K562 (cell line): ENCODE measurements around the gene CDCA3. TPM values are rescaled to one million over a fixed set of nuclear protein-coding genes. Genes with fewer than 3 reads are reported as not detected.

Source experiments
- CBX1 ChIP-seq: sonication (generic); IDR thresholded peaks from 2 replicates; pipeline ENCODE4 v1.6.1; 2016; ENCODE audit warnings: antibody characterized with exemption, low read depth, mild to moderate bottlenecking
- CBX2 ChIP-seq: fragments of 200-600 bp; sonication (generic); IDR thresholded peaks from one replicate; pipeline ENCODE4 v1.6.1; 2012; ENCODE audit warnings: mild to moderate bottlenecking, low read length, inconsistent platforms; ENCODE audit not compliant: insufficient read depth, poor library complexity, severe bottlenecking
- CCNT2 ChIP-seq: IDR thresholded peaks from 2 replicates; pipeline ENCODE4 v1.6.1; 2011; ENCODE audit warnings: borderline replicate concordance, low read depth, mild to moderate bottlenecking, moderate library complexity, mixed read lengths, low read length; ENCODE audit not compliant: insufficient read length; ENCODE audit errors: extremely low read depth
- MCM3 ChIP-seq: fragments of 450-650 bp; IDR thresholded peaks from 2 replicates; pipeline ENCODE4 v1.6.1; 2016
- NEUROD1 ChIP-seq: fragments of 150-350 bp; IDR thresholded peaks from 2 replicates; pipeline ENCODE4 v1.6.1; 2014; ENCODE audit warnings: borderline replicate concordance, low read length, low read depth; ENCODE audit not compliant: partially characterized antibody
- NONO ChIP-seq, 2 experiments: fragments of 200-400 bp in 1 of 2; fragments of 450-650 bp in 1 of 2; formaldehyde crosslinking in 1 of 2; IDR thresholded peaks; 2 replicates each; pipeline ENCODE4 v1.6.1; 2017; ENCODE audit warnings: low read depth in 2 of 2, mild to moderate bottlenecking in 2 of 2, moderate library complexity in 2 of 2, low read length in 1 of 2
- NR3C1 ChIP-seq: sonication (generic); formaldehyde crosslinking; IDR thresholded peaks from 2 replicates; pipeline ENCODE4 v1.8.1; 2022; ENCODE audit warnings: missing genetic modification reagents
- PCBP2 ChIP-seq: fragments of 200-400 bp; formaldehyde crosslinking; IDR thresholded peaks from 2 replicates; pipeline ENCODE4 v1.6.1; 2018; ENCODE audit warnings: low read length, low read depth, mild to moderate bottlenecking, moderate library complexity; ENCODE audit not compliant: poor library complexity, severe bottlenecking
- RFX1 ChIP-seq: fragments of 450-650 bp; IDR thresholded peaks from 2 replicates; pipeline ENCODE4 v1.6.1; 2016; ENCODE audit warnings: mild to moderate bottlenecking, moderate library complexity
- SIN3A ChIP-seq, 2 experiments: fragments of 150-350 bp in 1 of 2; IDR thresholded peaks; 2 replicates each; pipeline ENCODE4 v1.6.1; 2011 to 2016; ENCODE audit warnings: borderline replicate concordance in 2 of 2, low read depth in 2 of 2, low read length in 2 of 2, mild to moderate bottlenecking in 2 of 2, moderate library complexity in 2 of 2; ENCODE audit not compliant: control insufficient read depth in 1 of 2
- SMAD1 ChIP-seq: fragments of 150-350 bp; IDR thresholded peaks from 2 replicates; pipeline ENCODE4 v1.6.1; 2014; ENCODE audit warnings: low read length, low read depth; ENCODE audit not compliant: partially characterized antibody
- SRSF9 ChIP-seq: fragments of 200-400 bp; formaldehyde crosslinking; IDR thresholded peaks from 2 replicates; pipeline ENCODE4 v1.6.1; 2017; ENCODE audit warnings: low read depth, low read length, borderline replicate concordance
- TAF7 ChIP-seq: fragments of 450-650 bp; IDR thresholded peaks from 2 replicates; pipeline ENCODE4 v1.6.1; 2016; ENCODE audit warnings: missing genetic modification characterization, missing compliant biosample characterization
- TAF9B ChIP-seq: fragments of 450-650 bp; IDR thresholded peaks from 2 replicates; pipeline ENCODE4 v1.6.1; 2018; ENCODE audit warnings: mild to moderate bottlenecking; ENCODE audit not compliant: partially characterized antibody
- TEAD4 ChIP-seq, 2 experiments: sonication (generic) in 1 of 2; formaldehyde crosslinking in 1 of 2; IDR thresholded peaks; 2 replicates each; pipeline versions ENCODE4 v1.6.1 to v1.8.0; 2012 to 2022; ENCODE audit warnings: borderline replicate concordance in 1 of 2, inconsistent platforms in 1 of 2, low read length in 1 of 2, mild to moderate bottlenecking in 1 of 2, missing genetic modification reagents in 1 of 2
- TGIF2 ChIP-seq: sonication (generic); formaldehyde crosslinking; IDR thresholded peaks from 2 replicates; pipeline ENCODE4 v1.8.1; 2022; ENCODE audit warnings: mild to moderate bottlenecking, missing genetic modification reagents, moderate library complexity
- YBX1 ChIP-seq: fragments of 450-650 bp; IDR thresholded peaks from 2 replicates; pipeline ENCODE4 v1.7.1; 2016; ENCODE audit warnings: mild to moderate bottlenecking
- ZNF274 ChIP-seq: IDR thresholded peaks from 2 replicates; pipeline ENCODE4 v1.6.1; 2011; ENCODE audit warnings: low read depth, mild to moderate bottlenecking, low read length, moderate library complexity, borderline replicate concordance
- ZSCAN32 ChIP-seq: fragments of 450-650 bp; formaldehyde crosslinking; IDR thresholded peaks from 2 replicates; pipeline ENCODE4 v1.4.0; 2020; ENCODE audit warnings: mild to moderate bottlenecking, moderate library complexity
- polyA plus RNA-seq, 8 experiments: library from polyadenylated mRNA; depleted of rRNA in 4 of 8; stranded (reverse) in 5 of 8; unstranded in 3 of 8; fragments of >200 nt; fragmentation: Nextera tagmentation in 2 of 8; fragmentation: Illumina TruSeq in 1 of 8; extraction: Ambion mirVana in 2 of 8; extraction: Trizol in 1 of 8; gene quantifications; 2 replicates each; pipeline versions ENCODE4 v1.2.1 to v1.2.3, GENCODE V29; 2011 to 2014; ENCODE audit warnings: inconsistent platforms in 1 of 8, missing spikeins in 1 of 8
- total RNA-seq, 7 experiments: library from RNA; depleted of rRNA in 6 of 7; stranded (reverse); fragments of >200 nt in 6 of 7; fragmentation: Illumina TruSeq in 2 of 7; extraction: Trizol in 2 of 7; gene quantifications; 2 replicates each; pipeline versions ENCODE4 v1.2.1 to v1.2.3, GENCODE V29; 2011 to 2021; ENCODE audit warnings: low replicate concordance in 1 of 7
- TF ChIP-seq, protein P1 (sequence below): fragments of 250-450 bp; sonication (Bioruptor Pico); IDR thresholded peaks from 2 replicates; pipeline ENCODE4 v1.9.0; 2021; ENCODE audit warnings: mild to moderate bottlenecking, inconsistent platforms
- TF ChIP-seq, protein P2 (sequence below): fragments of 450-650 bp; IDR thresholded peaks from 2 replicates; pipeline ENCODE4 v1.7.1; 2018; ENCODE audit warnings: mild to moderate bottlenecking, low read depth; ENCODE audit not compliant: partially characterized antibody

CDCA3 gene
- total and polyA plus RNA-seq, 9 of the 15 experiments (the other 6 are each of a cell fraction or from before 2014, with no cell fraction given), result 24.2 to 80.8 (median 55.1) TPM

DNA sequence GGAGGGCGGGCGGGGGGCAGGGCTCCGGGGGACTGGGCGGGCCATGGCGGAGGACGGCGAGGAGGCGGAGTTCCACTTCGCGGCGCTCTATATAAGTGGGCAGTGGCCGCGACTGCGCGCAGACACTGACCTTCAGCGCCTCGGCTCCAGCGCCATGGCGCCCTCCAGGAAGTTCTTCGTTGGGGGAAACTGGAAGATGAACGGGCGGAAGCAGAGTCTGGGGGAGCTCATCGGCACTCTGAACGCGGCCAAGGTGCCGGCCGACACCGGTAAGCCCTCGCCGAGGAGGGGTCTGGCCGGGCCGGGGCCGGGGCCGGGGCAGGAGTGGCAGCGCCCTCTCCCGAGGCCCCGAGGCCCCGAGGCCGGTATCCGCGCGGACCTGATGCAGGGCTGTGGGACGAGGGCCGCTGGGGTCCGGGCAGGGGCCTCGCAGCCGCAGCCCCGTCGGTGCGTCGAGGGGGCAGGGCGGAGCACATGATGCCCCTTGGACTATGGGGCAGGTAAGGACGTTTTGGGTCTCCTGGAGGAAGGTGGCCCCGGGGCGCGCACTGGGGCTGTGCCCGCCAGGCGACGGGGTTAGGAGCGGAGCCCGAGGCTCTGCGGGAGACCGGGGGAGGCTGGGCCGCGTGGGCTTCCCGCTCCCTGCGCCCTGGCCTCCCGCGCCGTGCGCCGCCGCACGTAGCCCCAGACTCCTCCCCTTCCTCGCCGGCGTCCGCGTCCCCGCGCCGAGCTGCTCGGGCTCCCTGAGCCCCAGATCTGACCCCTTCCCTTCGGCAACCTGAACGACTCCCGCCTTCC lies 16.5 kb upstream of the CDCA3 start, which contains the start of gene TPI1 (continued):
- TF ChIP-seq TAF7 (tag), result peak; percentile 71; the same call in 1 of the 2 replicates
- TF ChIP-seq TGIF2, result peak; percentile 92
- no peak for TF ChIP-seq ZSCAN32
- TF ChIP-seq NR3C1 (CRISPR knock-in tag), result peak; percentile 49; the same call in 1 of the 2 replicates
- TF ChIP-seq RFX1, result no peak
- TF ChIP-seq YBX1, result no peak
- TF ChIP-seq SIN3A (IDR thresholded peaks at IDR 0.05; ENCODE audit: borderline replicate concordance in 2 of 2, control insufficient read depth in 1 of 2, low read depth in 2 of 2, low read length in 2 of 2), result peak; percentile 39 to 46; a peak in 2 of 4 replicates
- peak; percentile 43 for TF ChIP-seq PCBP2
- no peak for TF ChIP-seq CBX2
- TF ChIP-seq SMAD1, result no peak
- TF ChIP-seq TAF9B, result peak; percentile 71
- TF ChIP-seq SRSF9, result no peak
- no peak for TF ChIP-seq MCM3
- TF ChIP-seq NEUROD1, result no peak
- no peak for TF ChIP-seq TEAD4 (IDR thresholded peaks at IDR 0.05; ENCODE audit: low read length)
- TF ChIP-seq TEAD4 (CRISPR knock-in tag; IDR thresholded peaks at IDR 0.05; ENCODE audit: borderline replicate concordance), result peak; percentile 58; the same call in 1 of the 2 replicates
- TF ChIP-seq CBX1, result 0 out of 2 replicates have a peak, but pooled peaks have one; percentile 72
- peak in 1 of 2 experiments; percentile 96; a peak in 2 of 4 replicates for TF ChIP-seq NONO (IDR thresholded peaks at IDR 0.05; ENCODE audit: low read depth in 2 of 2, low read length in 1 of 2)
- TF ChIP-seq CCNT2, result peak; percentile 89
- TF ChIP-seq, protein P1, sequence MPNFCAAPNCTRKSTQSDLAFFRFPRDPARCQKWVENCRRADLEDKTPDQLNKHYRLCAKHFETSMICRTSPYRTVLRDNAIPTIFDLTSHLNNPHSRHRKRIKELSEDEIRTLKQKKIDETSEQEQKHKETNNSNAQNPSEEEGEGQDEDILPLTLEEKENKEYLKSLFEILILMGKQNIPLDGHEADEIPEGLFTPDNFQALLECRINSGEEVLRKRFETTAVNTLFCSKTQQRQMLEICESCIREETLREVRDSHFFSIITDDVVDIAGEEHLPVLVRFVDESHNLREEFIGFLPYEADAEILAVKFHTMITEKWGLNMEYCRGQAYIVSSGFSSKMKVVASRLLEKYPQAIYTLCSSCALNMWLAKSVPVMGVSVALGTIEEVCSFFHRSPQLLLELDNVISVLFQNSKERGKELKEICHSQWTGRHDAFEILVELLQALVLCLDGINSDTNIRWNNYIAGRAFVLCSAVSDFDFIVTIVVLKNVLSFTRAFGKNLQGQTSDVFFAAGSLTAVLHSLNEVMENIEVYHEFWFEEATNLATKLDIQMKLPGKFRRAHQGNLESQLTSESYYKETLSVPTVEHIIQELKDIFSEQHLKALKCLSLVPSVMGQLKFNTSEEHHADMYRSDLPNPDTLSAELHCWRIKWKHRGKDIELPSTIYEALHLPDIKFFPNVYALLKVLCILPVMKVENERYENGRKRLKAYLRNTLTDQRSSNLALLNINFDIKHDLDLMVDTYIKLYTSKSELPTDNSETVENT (CRISPR knock-in tag), result 0 out of 2 replicates have a peak, but pooled peaks have one; percentile 48
- peak; percentile 43; the same call in 1 of the 2 replicates for TF ChIP-seq ZNF274
- TF ChIP-seq, protein P2, sequence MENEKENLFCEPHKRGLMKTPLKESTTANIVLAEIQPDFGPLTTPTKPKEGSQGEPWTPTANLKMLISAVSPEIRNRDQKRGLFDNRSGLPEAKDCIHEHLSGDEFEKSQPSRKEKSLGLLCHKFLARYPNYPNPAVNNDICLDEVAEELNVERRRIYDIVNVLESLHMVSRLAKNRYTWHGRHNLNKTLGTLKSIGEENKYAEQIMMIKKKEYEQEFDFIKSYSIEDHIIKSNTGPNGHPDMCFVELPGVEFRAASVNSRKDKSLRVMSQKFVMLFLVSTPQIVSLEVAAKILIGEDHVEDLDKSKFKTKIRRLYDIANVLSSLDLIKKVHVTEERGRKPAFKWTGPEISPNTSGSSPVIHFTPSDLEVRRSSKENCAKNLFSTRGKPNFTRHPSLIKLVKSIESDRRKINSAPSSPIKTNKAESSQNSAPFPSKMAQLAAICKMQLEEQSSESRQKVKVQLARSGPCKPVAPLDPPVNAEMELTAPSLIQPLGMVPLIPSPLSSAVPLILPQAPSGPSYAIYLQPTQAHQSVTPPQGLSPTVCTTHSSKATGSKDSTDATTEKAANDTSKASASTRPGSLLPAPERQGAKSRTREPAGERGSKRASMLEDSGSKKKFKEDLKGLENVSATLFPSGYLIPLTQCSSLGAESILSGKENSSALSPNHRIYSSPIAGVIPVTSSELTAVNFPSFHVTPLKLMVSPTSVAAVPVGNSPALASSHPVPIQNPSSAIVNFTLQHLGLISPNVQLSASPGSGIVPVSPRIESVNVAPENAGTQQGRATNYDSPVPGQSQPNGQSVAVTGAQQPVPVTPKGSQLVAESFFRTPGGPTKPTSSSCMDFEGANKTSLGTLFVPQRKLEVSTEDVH, result no peak
